ENCODE data around the gene C17orf78.

DNA sequence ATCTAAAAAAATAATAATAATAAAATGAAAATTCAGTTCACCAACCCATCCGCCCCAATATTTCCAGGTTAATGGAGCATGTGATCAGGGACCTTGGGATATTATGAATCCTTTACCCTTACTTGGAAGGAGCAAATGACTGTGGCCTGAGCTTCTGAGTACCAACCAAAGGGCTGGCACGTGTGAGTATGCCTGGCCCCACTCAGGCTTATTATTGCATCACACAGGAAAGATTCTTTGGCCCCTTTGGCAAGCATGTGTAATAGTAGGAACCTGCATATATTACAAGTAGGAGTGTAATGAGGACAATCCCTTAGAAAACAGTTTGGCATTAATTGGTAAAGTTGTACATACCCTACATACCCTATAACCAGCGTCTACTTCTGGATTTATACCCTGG lies 7.2 kb upstream of the C17orf78 start:
- TF ChIP-seq, protein P1, sequence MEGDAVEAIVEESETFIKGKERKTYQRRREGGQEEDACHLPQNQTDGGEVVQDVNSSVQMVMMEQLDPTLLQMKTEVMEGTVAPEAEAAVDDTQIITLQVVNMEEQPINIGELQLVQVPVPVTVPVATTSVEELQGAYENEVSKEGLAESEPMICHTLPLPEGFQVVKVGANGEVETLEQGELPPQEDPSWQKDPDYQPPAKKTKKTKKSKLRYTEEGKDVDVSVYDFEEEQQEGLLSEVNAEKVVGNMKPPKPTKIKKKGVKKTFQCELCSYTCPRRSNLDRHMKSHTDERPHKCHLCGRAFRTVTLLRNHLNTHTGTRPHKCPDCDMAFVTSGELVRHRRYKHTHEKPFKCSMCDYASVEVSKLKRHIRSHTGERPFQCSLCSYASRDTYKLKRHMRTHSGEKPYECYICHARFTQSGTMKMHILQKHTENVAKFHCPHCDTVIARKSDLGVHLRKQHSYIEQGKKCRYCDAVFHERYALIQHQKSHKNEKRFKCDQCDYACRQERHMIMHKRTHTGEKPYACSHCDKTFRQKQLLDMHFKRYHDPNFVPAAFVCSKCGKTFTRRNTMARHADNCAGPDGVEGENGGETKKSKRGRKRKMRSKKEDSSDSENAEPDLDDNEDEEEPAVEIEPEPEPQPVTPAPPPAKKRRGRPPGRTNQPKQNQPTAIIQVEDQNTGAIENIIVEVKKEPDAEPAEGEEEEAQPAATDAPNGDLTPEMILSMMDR (IDR thresholded peaks at IDR 0.05): no peak
- no peak for TF ChIP-seq JUND (IDR thresholded peaks at IDR 0.05)
- no peak for TF ChIP-seq POLR2AphosphoS5 (IDR thresholded peaks at IDR 0.05; ENCODE audit: low read depth, low read length)
- no peak for TF ChIP-seq MXI1 (IDR thresholded peaks at IDR 0.05; ENCODE audit: low read depth, low read length)
- TF ChIP-seq, protein P2, sequence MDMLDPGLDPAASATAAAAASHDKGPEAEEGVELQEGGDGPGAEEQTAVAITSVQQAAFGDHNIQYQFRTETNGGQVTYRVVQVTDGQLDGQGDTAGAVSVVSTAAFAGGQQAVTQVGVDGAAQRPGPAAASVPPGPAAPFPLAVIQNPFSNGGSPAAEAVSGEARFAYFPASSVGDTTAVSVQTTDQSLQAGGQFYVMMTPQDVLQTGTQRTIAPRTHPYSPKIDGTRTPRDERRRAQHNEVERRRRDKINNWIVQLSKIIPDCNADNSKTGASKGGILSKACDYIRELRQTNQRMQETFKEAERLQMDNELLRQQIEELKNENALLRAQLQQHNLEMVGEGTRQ (IDR thresholded peaks at IDR 0.05; ENCODE audit: borderline replicate concordance, low read depth, low read length): no peak
- TF ChIP-seq NFIC (IDR thresholded peaks at IDR 0.05; ENCODE audit: borderline replicate concordance): no peak
- TF ChIP-seq EZH2phosphoT487 (IDR thresholded peaks at IDR 0.05; ENCODE audit: borderline replicate concordance, low read depth): no peak
- TF ChIP-seq, protein P3, sequence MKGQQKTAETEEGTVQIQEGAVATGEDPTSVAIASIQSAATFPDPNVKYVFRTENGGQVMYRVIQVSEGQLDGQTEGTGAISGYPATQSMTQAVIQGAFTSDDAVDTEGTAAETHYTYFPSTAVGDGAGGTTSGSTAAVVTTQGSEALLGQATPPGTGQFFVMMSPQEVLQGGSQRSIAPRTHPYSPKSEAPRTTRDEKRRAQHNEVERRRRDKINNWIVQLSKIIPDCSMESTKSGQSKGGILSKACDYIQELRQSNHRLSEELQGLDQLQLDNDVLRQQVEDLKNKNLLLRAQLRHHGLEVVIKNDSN (IDR thresholded peaks at IDR 0.05; ENCODE audit: borderline replicate concordance, low read depth): no peak
- no peak for TF ChIP-seq YY1 (IDR thresholded peaks at IDR 0.05; ENCODE audit: low read depth)
- TF ChIP-seq SMC3 (IDR thresholded peaks at IDR 0.05; ENCODE audit: low read depth, low read length): no peak
- no peak for TF ChIP-seq ELF1 (IDR thresholded peaks at IDR 0.05)
- no peak for TF ChIP-seq NRF1 (IDR thresholded peaks at IDR 0.05; ENCODE audit: low read depth, low read length)

Measured in SK-N-SH (cell line).